Fibroblast of lung (primary cell): ENCODE data around the gene GIGYF2.

Experiments used
- EZH2 ChIP-seq: IDR thresholded peaks from 2 replicates; pipeline ENCODE4 v1.5.1; 2012; ENCODE audit warnings: low read length, control low read depth, mild to moderate bottlenecking; ENCODE audit errors: missing control alignments
- TF ChIP-seq, protein P1 (sequence below), 2 donors: IDR thresholded peaks in 1 of 2; conservative IDR thresholded peaks in 1 of 2; 1 replicate in 1 of 2; 2 replicates in 1 of 2; pipeline ENCODE4 v1.5.1; 2011 to 2012; ENCODE audit warnings: low read length in 2 of 2, control low read depth in 1 of 2, inconsistent platforms in 1 of 2, low read depth in 1 of 2, mild to moderate bottlenecking in 1 of 2

DNA sequence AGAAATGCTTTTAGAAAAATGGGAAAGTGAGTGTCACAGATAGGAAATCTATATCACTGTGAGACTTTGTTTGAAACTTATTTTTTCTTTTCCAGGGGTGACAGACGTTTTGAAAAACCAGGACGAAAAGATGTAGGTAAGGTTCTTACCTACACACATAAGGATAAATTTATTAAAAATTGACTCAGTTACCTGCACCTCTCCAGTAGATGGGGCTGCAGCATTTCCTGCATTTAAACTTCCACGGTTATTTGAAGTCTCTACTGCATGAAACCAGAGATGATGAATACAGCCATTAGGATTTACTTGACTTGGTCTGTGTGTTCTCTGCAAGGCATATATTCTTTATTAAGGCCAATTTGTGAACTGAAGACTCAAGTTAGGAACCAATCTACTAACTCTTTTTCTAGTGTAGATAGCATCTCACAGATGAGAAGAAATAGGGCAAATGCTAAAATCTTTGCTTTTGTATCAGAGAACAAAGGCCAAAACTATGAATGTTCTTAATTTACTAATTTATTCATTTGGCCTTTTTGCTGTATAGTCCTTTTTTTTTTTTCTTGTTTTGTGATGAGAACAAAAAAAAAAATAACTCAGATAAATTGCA lies 64.3 kb downstream of the GIGYF2 start:
- TF ChIP-seq, protein P1, sequence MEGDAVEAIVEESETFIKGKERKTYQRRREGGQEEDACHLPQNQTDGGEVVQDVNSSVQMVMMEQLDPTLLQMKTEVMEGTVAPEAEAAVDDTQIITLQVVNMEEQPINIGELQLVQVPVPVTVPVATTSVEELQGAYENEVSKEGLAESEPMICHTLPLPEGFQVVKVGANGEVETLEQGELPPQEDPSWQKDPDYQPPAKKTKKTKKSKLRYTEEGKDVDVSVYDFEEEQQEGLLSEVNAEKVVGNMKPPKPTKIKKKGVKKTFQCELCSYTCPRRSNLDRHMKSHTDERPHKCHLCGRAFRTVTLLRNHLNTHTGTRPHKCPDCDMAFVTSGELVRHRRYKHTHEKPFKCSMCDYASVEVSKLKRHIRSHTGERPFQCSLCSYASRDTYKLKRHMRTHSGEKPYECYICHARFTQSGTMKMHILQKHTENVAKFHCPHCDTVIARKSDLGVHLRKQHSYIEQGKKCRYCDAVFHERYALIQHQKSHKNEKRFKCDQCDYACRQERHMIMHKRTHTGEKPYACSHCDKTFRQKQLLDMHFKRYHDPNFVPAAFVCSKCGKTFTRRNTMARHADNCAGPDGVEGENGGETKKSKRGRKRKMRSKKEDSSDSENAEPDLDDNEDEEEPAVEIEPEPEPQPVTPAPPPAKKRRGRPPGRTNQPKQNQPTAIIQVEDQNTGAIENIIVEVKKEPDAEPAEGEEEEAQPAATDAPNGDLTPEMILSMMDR (conservative IDR thresholded peaks at IDR 0.05 in 1 of 2, IDR thresholded peaks at IDR 0.05 in 1 of 2; ENCODE audit: low read depth in 1 of 2, low read length in 2 of 2) = peak; percentile 34 to 50
- TF ChIP-seq EZH2 = no peak
